ENCODE measurements around the gene TBX2.
A peak's percentile ranks its signal among the peaks of the same experiment; 100 is the strongest.
"Not testable (repeated sequence)": the region's sequence is repeated elsewhere in the genome, so short reads cannot be mapped to it uniquely, and the experiment has no call there.

Gene TBX2

GRCh38 chr17:61414141-61414935, 14.7 kb downstream of the TBX2 start:
- DNase-seq = no peak

- DNase-seq = no peak
Observed at GRCh38 chr17:61414936-61415251, 15.3 kb downstream of the TBX2 start.

DNA sequence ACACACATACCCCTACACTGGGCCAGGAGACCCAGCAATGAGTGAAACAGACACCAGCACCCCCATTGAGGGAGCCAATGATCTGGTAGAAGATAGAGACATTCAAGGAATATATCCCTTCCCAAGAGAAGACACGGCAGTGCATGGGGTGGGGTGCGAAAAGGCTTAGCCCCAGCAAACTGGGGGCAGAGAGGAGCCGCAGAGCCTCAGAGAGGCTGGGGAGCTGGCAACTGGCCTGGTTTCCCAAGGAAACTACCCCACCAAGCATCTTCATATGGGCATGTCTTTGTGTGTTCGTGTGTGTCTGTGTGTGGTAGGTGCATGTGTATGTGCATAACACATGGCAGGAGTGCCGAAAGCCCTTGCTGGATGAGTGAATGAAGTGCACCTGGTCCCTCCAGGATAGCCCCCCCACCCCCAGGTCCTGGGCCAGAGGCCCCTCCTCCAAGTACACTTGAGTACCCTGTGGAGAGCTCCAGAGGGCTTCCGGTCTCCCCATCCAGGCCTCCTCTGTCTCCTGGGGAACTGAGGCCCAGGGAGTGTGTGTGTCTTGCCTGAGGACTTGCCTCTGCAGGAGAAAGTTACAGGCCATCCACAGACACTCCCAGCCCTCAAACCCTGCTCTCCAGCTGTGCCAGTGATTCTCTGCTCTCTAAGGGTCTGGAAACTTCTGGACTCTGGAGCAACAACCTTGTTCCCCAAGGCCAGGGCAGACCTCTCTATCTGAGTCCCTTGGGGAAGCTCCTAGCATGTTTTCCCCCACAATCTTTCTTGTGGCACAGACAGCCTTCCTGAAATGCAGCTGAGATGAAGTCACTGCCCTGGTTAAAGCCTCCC, 15.9 kb downstream of the TBX2 start:
- no peak for DNase-seq

- DNase-seq = no peak
Observed at GRCh38 chr17:61416211-61416539, 16.5 kb downstream of the TBX2 start.

DNA sequence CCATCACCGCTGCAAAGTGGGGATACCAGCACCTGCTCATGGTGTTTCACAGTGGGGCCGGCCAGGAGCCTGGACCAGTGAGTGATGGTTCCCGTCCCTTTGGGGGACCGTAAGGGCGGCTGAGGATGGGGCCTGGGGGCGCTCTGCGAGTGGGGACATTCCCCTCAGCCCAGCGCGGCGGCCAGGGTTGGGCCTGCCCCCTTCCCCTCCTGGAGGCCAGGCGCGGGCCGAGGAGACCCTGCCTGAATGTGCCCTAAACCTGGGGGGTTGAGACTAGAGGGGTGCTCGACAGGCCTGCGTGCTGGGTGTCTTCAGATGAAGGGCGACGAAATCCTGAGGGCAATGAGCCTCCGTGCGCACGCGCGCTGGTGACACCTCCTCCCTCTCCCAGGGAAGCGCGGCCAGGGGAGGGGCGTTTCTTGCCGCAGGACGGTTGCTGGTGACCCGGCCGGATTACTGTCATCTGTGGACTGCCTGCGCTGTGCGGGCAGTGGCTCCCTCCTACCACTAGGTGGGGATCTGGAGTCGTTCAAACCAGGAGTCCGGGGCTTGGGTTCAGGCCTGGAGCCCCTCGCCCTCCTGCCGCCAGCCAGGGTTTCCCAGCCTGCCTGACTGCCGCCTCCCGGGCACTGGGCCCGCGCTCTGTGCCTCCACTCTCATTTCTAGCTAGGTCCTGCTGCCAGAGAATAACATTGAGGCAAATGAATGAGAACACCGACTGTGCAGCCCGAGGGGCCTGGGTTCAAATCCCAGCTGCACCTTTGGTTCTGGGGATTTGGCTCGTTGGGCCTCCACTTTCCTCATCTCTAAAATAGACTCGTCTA, 17.1 kb downstream of the TBX2 start:
- peak; percentile 75 for DNase-seq

DNA sequence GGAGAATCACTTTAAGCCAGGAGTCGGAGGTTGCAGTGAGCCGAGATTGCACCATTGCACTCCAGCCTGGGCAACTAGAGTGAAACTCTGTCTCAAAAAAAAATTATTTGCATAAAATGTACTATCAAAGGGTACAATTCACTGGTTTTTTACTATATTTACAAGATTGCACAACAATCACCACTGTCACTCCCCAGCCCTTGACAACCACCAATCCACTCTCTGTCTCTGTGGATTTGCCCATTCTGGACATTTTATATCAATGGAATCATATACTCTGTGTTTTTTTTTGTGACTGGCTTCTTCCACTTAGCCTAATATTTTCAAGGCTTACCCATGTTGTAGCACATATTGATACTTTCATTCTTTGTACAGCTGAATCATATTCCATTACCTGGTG, 18.8 kb downstream of the TBX2 start:
- no peak for DNase-seq

DNA sequence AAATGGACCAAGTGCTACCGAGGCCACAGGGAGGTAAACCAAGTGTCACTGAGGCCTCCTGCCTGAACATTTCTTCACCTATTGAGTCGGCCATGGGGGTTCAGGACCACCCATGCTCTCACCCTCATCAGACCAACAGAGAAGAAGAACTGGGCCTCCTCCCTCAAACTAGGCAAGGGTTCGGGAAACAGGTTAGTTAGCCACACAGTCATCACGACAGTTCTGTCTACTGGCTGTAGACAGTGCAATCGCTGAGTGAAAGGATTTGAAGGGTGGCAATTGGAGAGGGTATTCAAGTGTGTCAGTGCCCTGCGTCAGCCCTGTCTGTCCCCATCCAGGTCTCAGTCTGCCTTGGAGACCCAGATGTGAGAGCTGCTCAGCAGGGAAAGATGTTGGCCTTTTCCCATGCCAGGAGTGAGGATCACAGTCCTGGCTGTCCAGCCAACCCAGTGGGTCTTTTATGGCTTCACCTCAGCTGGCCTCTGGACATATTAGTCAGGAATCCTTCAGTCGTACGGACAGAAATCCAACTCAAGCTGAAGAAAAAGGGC, 19.9 kb downstream of the TBX2 start:
- DNase-seq = no peak

DNA sequence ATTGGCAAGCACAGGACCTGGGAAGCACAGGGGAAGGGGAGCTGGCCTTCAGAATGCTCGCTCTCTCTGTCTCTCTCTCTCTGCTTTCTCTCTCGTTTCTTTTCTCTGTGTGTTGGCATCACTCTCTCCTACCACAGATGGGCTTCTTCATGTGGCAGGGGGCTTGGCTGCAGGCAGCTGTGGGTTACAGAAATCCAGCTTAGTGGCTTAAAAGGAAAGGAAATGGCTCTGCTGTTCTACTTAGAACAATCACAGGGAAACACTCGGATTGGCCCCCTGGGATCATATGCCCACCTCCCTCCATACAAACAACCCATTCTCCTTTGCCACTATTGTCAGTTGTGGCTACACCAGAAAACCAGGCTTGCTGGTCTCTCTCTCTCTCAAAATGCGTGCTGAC, 20.4 kb downstream of the TBX2 start:
- DNase-seq = no peak

GRCh38 chr17:61420745-61421398, 21.2 kb downstream of the TBX2 start:
- DNase-seq = no peak

GRCh38 chr17:61421460-61421859, 21.8 kb downstream of the TBX2 start:
- DNase-seq = no peak

GRCh38 chr17:61422116-61422799, 22.6 kb downstream of the TBX2 start:
- no peak for DNase-seq

GRCh38 chr17:61422869-61423268, 23.2 kb downstream of the TBX2 start:
- DNase-seq = no peak

GRCh38 chr17:61423967-61424649, 24.5 kb downstream of the TBX2 start:
- DNase-seq = no peak

- DNase-seq = no peak
Observed at GRCh38 chr17:61425682-61426481, 26.2 kb downstream of the TBX2 start.

DNA sequence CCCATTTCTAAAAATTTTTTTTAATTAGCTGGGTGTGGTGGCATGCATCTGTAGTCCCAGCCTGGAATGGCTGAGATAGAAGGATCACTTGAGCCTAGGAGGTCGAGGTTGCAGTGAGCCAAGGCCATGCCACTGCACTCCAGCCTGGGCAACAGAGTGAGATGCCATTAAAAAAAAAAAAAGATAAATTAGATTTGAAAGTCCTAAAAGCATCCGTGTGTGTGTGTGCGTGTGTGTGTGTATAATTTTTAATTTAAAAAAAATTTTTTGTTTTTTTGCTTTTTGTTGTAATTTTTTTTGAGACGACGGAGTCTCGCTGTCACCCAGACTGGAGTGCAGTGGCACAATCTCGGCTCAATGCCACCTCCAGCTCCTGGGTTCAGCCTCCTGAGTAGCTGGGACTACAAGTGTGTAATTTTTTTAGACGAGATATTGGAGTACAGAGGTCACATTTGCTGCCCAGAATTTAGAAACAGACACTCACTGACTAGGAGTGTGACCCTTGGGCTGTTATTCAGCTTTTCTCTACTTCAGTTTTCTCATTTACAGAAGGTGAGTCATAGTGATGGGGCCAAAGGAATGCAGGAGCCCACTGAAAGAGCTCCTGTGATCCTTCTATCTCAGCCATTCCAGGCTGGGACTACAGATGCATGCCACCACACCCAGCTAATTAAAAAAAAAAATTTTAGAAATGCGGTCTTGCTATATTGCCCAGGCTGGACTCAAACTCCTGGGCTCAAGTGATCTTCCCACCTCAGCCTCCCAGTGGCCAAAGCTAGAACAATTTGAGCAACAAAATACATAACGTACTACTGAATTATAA, 27.1 kb downstream of the TBX2 start:
- no peak for DNase-seq

DNA sequence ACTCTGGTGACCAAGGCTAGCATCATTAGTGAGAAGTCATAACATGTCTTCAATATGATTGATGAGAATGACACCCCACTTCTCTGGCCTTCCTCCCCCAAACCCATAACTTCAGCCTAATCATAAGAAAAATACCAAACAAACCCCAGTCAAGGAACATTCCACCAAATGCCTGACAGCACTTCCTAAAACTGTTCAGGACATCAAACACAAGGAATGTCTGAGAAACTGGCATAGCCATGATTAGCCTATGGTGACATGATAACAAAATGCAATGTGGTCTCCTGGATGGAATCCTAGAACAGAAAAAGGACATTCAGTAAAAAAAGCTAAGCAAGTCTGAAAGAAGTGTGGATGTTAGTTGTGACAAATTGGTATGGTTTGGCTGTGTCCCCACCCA, 27.9 kb downstream of the TBX2 start:
- no peak for DNase-seq

DNA sequence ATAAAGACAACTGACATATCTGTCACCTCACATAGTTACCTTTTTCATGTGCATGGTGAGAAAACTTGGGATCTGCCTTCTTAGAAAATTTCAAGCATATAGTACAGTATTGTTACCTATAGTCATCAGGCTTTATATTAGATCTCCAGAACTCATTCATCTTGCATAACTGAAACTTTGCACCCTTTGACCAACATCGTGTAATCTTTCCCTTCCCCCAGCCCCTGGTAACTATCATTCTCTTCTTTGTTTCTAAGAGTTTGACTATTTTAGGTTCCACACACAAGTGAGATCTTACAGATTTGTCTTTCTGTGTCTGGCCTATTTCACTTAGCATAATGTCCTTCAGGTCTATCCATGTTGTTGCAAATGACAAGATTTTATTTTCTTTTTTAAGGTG, 29.6 kb downstream of the TBX2 start:
- DNase-seq = no peak

- not testable (repeated sequence) for DNase-seq
Observed at GRCh38 chr17:61429831-61430230, 30.2 kb downstream of the TBX2 start.

- DNase-seq = no peak
Observed at GRCh38 chr17:61431594-61432311, 32.1 kb downstream of the TBX2 start.
